ENCODE data around the gene LYRM4.

Gene LYRM4

GRCh38 chr6:5173810-5174209, 86.9 kb downstream of the LYRM4 start:
- no peak for DNase-seq (ENCODE audit: low spot score)

GRCh38 chr6:5172897-5173474, 87.8 kb downstream of the LYRM4 start:
- no peak for DNase-seq (ENCODE audit: low spot score)

- DNase-seq (ENCODE audit: low spot score), result no peak
Observed at GRCh38 chr6:5172041-5172653, 88.6 kb downstream of the LYRM4 start.

- no peak for DNase-seq (ENCODE audit: low spot score)
Observed at GRCh38 chr6:5167501-5167900, 93.2 kb downstream of the LYRM4 start.

- no peak for DNase-seq (ENCODE audit: low spot score)
Observed at GRCh38 chr6:5164092-5164491, 96.7 kb downstream of the LYRM4 start.

- DNase-seq (ENCODE audit: low spot score), result no peak
Observed at GRCh38 chr6:5163247-5163646, 97.5 kb downstream of the LYRM4 start.

GRCh38 chr6:5162355-5162754, 98.4 kb downstream of the LYRM4 start:
- DNase-seq (ENCODE audit: low spot score), result no peak

GRCh38 chr6:5160206-5160605, 100.5 kb downstream of the LYRM4 start:
- no peak for DNase-seq (ENCODE audit: low spot score)

- DNase-seq (ENCODE audit: low spot score), result no peak
Observed at GRCh38 chr6:5159162-5159561, 101.6 kb downstream of the LYRM4 start.

GRCh38 chr6:5158180-5158579, 102.6 kb downstream of the LYRM4 start:
- DNase-seq (ENCODE audit: low spot score), result no peak

GRCh38 chr6:5157621-5158138, 103.1 kb downstream of the LYRM4 start:
- DNase-seq (ENCODE audit: low spot score), result no peak

- DNase-seq (ENCODE audit: low spot score), result no peak
Observed at GRCh38 chr6:5156627-5157026, 104.1 kb downstream of the LYRM4 start.

GRCh38 chr6:5155906-5156305, 104.8 kb downstream of the LYRM4 start:
- no peak for DNase-seq (ENCODE audit: low spot score)

- DNase-seq (ENCODE audit: low spot score), result no peak
Observed at GRCh38 chr6:5153186-5153585, 107.6 kb downstream of the LYRM4 start.

- no peak for DNase-seq (ENCODE audit: low spot score)
Observed at GRCh38 chr6:5152460-5152859, 108.3 kb downstream of the LYRM4 start.

GRCh38 chr6:5151955-5152401, 108.8 kb downstream of the LYRM4 start:
- DNase-seq (ENCODE audit: low spot score), result no peak

GRCh38 chr6:5151360-5151954, 109.3 kb downstream of the LYRM4 start:
- DNase-seq (ENCODE audit: low spot score), result no peak

GRCh38 chr6:5150551-5151075, 110.1 kb downstream of the LYRM4 start:
- DNase-seq (ENCODE audit: low spot score), result no peak

GRCh38 chr6:5149891-5150290, 110.9 kb downstream of the LYRM4 start:
- no peak for DNase-seq (ENCODE audit: low spot score)

GRCh38 chr6:5149159-5149704, 111.5 kb downstream of the LYRM4 start:
- DNase-seq (ENCODE audit: low spot score), result no peak

- no peak for DNase-seq (ENCODE audit: low spot score)
Observed at GRCh38 chr6:5146398-5146797, 114.4 kb downstream of the LYRM4 start.

- DNase-seq (ENCODE audit: low spot score), result peak; percentile 81
Observed at GRCh38 chr6:5143634-5144311, 117.0 kb downstream of the LYRM4 start.
